Esophagus (tissue), 2 donors: ENCODE results near the gene E2F2. TPM values are rescaled to one million over a fixed set of nuclear protein-coding genes. Genes with fewer than 3 reads are reported as not detected.

Experiments
- H3K27ac ChIP-seq, 2 donors: one replicate each; pipeline ENCODE4 v1.5.1; 2013; ENCODE audit warnings: low read depth in 2 of 2, mild to moderate bottlenecking in 2 of 2, inconsistent platforms in 1 of 2, low read length in 1 of 2, moderate library complexity in 1 of 2
- H3K27me3 ChIP-seq, 2 donors: one replicate each; pipeline ENCODE4 v1.6.1; 2013; ENCODE audit warnings: low read length in 2 of 2, control low read depth in 1 of 2, mild to moderate bottlenecking in 1 of 2; ENCODE audit not compliant: insufficient read depth in 2 of 2, control insufficient read depth in 1 of 2
- H3K36me3 ChIP-seq, 2 donors: one replicate each; pipeline ENCODE4 v1.6.1; 2013; ENCODE audit warnings: low read length in 1 of 2; ENCODE audit not compliant: control insufficient read depth in 2 of 2, insufficient read depth in 2 of 2
- H3K4me1 ChIP-seq, 2 donors: one replicate each; pipeline ENCODE4 v1.6.1; 2013; ENCODE audit warnings: low read length in 1 of 2; ENCODE audit not compliant: control insufficient read depth in 2 of 2, insufficient read depth in 2 of 2
- H3K4me3 ChIP-seq, 2 donors: one replicate each; pipeline ENCODE4 v1.5.1; 2013; ENCODE audit warnings: low read length in 2 of 2, mild to moderate bottlenecking in 2 of 2, low read depth in 1 of 2, moderate library complexity in 1 of 2
- H3K9me3 ChIP-seq, 2 donors: one replicate each; pipeline ENCODE4 v1.6.1; 2013; ENCODE audit warnings: mild to moderate bottlenecking in 2 of 2, low read depth in 1 of 2, low read length in 1 of 2, moderate library complexity in 1 of 2; ENCODE audit not compliant: control insufficient read depth in 2 of 2, insufficient read depth in 1 of 2
- WGBS, 2 donors: extraction: QIAGEN DNeasy Blood & Tissue Kit; methylation state at CpG; one replicate each; pipeline ENCODE4 v1.1.7; 2013; 5-methylcytosine and 5-hydroxymethylcytosine counted together
- polyA plus RNA-seq, 2 donors: library from polyadenylated mRNA; stranded (reverse); fragments of 200-250 nt; gene quantifications; one replicate each; pipeline ENCODE4 v1.2.3, GENCODE V29; 2013
- donor health status: healthy with polysubstance abuse.
- donor health status: Bipolar disorder and iron deficiency.

The E2F2 gene
- polyA plus RNA-seq, 2 donors = 5.4 to 7.4 TPM

DNA sequence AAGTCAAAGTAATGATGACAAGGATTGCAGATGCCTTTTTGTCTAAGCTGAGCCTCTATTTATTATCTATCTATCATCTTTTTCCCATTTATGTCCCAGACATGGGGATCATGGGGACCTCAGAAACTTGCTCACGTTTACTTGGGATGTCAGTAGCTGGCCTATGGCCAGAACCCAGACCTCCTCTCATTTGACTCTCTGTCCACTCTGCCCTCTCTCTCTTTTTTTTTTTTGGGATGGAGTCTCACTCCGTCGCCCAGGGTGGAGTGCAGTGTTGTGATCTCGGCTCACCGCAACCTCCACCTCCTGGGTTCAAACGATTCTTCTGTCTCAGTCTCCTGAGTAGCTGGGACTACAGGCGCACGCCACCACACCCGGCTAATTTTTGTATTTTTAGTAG lies 32.0 kb upstream of the E2F2 start:
- WGBS, 2 donors = 66 to 71% methylated on average over 9 of the region's 9 CpGs
- no peaks in the 10 kb centered on the region for H3K9me3 ChIP-seq
- H3K27ac ChIP-seq = peak overlapping the region; percentile 62 to 81
- peaks cover 0 to 3% of the 10 kb centered on the region in 2 donors for H3K4me1 ChIP-seq
- no peak overlapping the region for H3K4me3 ChIP-seq
- no peaks in the 10 kb centered on the region for H3K36me3 ChIP-seq
- H3K27me3 ChIP-seq = no peaks in the 10 kb centered on the region

DNA sequence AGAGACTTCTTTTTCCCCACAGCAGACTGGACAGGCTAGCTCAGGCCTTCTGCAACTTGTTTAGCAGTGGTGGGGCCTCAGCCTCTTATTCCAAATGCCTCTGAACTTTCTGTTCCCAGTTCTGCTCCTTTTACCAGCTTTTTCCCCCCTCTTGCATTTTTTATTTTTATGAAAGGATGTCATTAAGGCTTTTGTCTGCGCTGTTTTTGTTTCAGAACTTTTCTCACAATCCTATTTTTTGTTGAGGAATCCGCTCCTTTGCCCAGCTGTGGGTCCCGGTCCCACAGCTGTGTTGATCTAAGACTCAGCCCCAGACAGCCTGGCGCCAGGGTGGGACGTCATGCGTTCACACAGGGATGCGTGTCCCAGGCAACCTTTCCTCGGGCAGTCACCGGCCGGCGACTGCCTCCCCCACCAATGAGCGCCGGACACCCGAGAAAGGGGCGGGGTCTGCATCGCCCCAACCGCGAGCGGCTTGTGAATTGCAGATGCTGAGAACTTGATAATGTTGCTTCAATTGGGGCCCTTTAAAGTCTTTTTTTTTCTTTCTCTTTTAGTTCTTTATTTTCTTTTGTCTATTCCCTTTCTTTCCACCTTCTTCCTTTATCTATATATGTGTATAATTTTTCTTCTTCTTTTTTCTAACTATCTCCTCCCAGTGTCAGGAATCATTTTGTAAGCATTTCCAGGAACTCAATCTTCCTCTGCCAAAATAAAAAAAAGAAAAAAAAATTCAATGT lies 31.3 kb upstream of the E2F2 start:
- Histone ChIP-seq H3K27ac (peak overlapping the region; percentile 77 to 96), H3K9me3 (no peaks in the 10 kb centered on the region), H3K27me3 (no peaks in the 10 kb centered on the region), H3K4me1 (peaks cover 0 to 3% of the 10 kb centered on the region in 2 donors), H3K4me3 (no peak overlapping the region), H3K36me3 (no peaks in the 10 kb centered on the region)
- WGBS, 2 donors = 6 to 8% methylated on average over 19 of the region's 19 CpGs

DNA sequence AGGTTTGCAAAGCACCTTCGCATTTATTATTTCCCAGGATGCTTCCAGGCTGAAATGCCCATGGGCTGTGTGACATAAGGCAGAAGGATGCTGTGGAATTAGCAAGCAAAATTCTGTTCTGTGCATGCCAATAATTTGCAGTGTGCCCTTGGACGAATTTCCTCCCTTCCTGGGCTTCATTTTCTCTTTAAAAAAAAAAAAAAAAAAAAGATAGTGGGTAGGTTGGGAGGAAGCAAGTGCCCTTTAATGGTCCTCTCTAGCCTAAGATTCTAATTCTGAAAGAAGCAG lies 30.7 kb upstream of the E2F2 start:
- Histone ChIP-seq H3K36me3 (no peaks in the 10 kb centered on the region), H3K4me3 (no peak overlapping the region), H3K9me3 (no peaks in the 10 kb centered on the region), H3K27ac (peak overlapping the region; percentile 77 to 96), H3K27me3 (no peaks in the 10 kb centered on the region), H3K4me1 (peaks cover 1 to 4% of the 10 kb centered on the region in 2 donors)
- WGBS, 2 donors = 24 to 41% methylated on average over 2 of the region's 2 CpGs

DNA sequence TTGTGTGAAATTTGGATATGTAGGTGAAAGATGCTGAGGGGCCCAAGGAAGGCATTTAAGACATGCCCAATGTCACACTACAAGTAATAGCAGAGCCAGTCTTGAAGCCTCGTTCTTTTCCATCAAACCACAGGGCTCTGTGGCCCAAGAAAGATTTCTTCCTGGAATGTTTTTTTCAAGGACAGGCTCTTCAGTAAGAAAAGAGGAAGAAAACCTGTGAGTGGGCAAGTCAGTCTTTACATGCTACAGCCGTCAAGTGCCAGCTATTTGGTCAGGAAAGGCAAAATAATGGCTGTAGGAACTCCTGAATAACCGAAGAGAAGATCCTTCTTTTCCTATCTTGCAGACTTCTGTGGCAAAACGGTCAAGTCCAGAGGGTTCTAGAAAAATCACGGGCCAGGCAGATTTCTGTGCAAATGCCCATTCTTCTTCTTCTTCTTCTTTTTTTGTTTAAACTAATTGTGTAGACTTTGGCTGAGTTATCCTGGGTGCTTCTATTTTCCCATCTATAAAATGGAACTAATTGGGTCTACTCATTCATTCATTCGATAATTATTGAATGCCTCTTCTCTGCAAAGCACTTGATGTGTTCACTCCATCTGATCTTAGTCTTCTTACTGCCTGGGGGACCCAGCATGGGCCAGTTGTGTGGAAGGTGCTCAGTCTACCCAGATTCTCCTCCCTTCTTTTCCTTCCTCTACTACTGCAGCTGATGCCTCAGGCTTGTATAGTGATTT lies 30.2 kb upstream of the E2F2 start:
- Histone ChIP-seq H3K9me3 (no peaks in the 10 kb centered on the region), H3K27me3 (no peaks in the 10 kb centered on the region), H3K4me3 (no peak overlapping the region), H3K4me1 (peaks cover 4 to 7% of the 10 kb centered on the region in 2 donors), H3K36me3 (no peaks in the 10 kb centered on the region), H3K27ac (peak overlapping the region; percentile 73 to 96)
- 62 to 67% methylated on average over 6 of the region's 6 CpGs for WGBS, 2 donors

DNA sequence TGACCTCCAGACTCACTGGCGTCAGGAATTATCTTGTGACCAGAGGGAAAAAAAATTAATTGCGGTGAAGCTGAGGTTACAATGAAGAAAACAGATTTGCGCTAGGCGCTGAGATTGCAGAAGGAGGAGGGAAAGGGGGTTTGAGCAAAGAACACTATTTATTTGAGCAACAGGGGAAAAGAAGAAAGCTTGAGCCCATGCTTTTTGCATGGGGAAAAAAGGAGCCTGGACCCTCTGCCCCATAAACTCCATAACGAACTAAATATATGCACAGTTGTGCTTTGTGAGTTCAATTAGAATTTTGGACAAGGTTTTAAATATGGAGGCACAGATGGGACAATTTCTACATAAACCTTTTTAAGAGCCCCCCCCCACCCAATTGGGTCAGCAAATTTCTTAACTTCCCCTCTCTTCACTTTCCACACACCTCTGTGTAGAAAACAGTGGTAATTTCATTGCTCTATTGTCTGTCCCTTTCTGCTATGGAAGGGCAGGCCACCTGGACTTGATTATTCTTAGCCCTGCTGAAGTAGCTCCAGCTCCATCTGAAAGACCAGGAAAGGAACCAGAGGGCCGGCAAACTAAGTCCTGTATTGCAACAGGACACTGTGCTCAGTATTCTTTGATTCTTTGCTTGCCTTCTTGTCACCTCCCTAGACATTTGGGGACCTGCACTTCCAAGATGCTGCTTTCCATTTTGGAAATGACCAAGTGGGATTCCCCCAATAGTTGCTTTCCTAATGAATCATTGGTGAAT lies 29.1 kb upstream of the E2F2 start:
- H3K36me3 ChIP-seq = no peaks in the 10 kb centered on the region
- WGBS, 2 donors = 24 to 28% methylated on average over 6 of the region's 6 CpGs
- peak overlapping the region; percentile 96 for H3K27ac ChIP-seq
- H3K4me3 ChIP-seq = peak overlapping the region; percentile 16 to 61
- H3K4me1 ChIP-seq = peaks cover 4 to 13% of the 10 kb centered on the region in 2 donors
- no peaks in the 10 kb centered on the region for H3K9me3 ChIP-seq
- H3K27me3 ChIP-seq = no peaks in the 10 kb centered on the region

DNA sequence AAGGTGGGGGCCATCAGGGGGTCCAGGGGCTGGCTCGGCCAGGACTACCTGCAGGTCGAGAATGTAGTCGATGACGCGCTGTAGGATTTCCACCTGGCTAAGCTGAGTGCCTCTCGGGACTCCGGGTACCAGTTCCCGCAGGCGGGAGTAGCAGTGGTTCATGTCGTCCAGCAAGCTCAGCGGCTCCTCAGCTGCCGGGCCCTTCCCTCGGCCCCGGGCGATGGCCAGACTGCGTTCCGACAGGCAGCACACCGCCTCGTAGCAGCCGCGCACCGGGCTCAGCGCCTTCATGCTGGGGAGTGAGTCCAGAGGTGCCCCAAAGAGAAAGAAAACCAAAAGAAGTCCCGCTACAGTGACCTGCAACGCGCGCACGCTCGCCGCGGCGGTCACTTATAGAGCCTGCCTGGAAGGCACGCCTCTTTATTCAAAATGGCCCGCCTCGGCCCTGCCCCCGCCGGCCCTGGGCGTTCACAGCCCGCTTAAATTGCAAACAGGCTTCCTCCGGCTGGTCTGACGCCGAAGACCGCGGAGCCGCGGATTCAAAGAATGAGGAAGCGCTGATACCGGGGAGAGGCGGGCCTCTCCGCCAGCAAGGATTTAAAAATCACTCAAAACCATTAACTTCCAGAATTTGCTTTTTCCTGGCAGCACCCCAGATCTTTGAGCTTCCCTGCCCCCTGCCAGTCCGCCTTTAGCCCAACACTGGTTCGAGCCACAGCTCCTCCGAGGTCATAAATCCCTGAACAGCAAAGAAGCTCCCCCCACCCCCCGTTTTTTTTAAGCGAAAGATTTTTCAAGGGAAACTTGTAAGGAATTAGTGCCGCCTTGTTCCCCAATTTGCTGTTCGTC lies 28.3 kb upstream of the E2F2 start, which contains the start of gene ID3:
ID3 (minus strand) TSS at position 366 of the 849 bp plus-strand sequence; CDS start at position 291, 75 bp downstream.
- Histone ChIP-seq H3K4me3 (peak within 1 kb of the TSS; percentile 61 to 83), H3K27ac (peak within 1 kb of the TSS; percentile 96), H3K27me3 (no peaks in the 10 kb centered on the region), H3K9me3 (no peaks in the 10 kb centered on the region), H3K36me3 (no peaks in the 10 kb centered on the region), H3K4me1 (peaks cover 4 to 11% of the 10 kb centered on the region in 2 donors)
- 0 to 1% methylated on average over 57 of the region's 57 CpGs for whole genome bisulfite sequencing, 2 donors

DNA sequence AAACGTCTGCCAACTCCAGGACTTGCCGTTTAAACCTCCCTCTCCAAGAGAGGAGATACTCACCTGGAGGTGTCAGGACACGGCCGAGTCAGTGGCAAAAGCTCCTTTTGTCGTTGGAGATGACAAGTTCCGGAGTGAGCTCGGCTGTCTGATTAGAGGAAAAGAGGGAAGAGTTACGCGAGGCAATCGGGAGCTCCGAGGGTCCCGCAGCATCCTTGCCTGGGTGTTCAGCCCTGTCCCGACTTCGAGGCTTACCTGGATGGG lies 27.8 kb upstream of the E2F2 start:
- WGBS, 2 donors = 1 to 2% methylated on average over 14 of the region's 14 CpGs
- peaks cover 4 to 16% of the 10 kb centered on the region in 2 donors for H3K4me1 ChIP-seq
- H3K27ac ChIP-seq = peak overlapping the region; percentile 96
- no peaks in the 10 kb centered on the region for H3K9me3 ChIP-seq
- H3K27me3 ChIP-seq = no peaks in the 10 kb centered on the region
- H3K36me3 ChIP-seq = no peaks in the 10 kb centered on the region
- peak overlapping the region; percentile 61 to 83 for H3K4me3 ChIP-seq

DNA sequence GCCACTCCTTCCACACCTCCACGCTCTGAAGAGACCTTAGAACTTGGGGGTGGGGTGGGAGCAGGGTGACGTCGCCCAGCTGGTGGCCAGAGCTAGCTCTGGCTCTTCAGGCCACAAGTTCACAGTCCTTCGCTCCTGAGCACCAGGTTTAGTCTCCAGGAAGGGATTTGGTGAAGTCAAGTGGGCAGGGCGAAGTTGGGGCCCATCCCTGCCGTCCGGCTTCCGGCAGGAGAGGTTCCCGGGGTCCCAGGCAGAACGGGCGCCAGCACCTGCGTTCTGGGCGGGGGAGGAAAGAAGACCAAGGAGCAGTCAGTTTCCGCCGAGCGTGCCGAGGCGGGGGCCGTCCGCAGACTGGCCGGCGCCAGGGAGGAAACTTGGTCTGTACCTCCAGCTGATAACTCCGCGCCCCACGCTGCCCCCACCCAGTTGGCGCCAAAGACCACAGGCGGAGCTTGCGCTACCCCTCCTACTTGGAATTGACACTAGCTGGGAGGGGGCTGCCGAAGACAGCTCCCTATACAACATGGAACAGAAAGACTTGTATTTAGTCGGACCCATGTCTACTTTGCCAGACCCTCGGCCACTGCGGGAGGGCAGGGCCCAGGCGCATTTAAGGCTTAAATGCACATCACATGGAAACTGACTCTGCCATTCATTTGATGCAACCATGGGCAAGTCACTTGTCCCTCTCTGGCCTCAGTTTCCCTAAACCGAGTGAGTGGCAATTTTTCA lies 27.3 kb upstream of the E2F2 start:
- WGBS, 2 donors = 4% methylated on average over 34 of the region's 34 CpGs
- no peaks in the 10 kb centered on the region for H3K36me3 ChIP-seq
- peak overlapping the region; percentile 61 to 83 for H3K4me3 ChIP-seq
- H3K9me3 ChIP-seq = no peaks in the 10 kb centered on the region
- H3K4me1 ChIP-seq = peaks cover 4 to 16% of the 10 kb centered on the region in 2 donors
- H3K27ac ChIP-seq = peak overlapping the region; percentile 96
- H3K27me3 ChIP-seq = no peaks in the 10 kb centered on the region
